Jurkat, Clone E6-1 (cell line): Measurements from ENCODE around the gene CFAP57.

Experiments used
- DNase-seq: peaks from one replicate; pipeline ENCODE4 v3.0.0-alpha.2; 2011; ENCODE audit warnings: low read depth, low spot score
- H3K4me3 ChIP-seq: 2 replicates; pipeline ENCODE4 v1.5.1; 2011; ENCODE audit warnings: mild to moderate bottlenecking, low read length, control low read depth, moderate library complexity

Gene CFAP57

DNA sequence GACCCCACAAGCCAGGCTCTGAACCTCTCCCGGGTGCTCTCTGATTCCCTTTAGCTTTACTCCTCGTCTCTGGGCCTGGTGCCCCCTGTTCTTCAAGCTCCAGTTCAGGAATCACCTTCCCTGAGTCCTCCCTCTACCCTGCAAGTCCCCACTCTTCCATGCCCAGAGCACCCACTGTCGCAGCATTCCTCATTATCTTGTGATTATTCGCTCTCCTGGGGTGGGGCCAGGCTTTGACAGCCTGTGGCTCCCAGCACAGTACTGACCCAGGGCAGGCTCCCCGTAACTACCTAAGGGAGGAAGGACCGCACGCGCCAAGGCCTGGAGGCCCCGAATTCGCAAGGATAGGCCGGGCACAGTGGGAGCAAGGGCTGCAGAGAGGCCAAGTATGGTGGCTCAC is 114.0 kb downstream of the CFAP57 start:
- no peak for DNase-seq
- no peak overlapping the region for H3K4me3 ChIP-seq

DNA sequence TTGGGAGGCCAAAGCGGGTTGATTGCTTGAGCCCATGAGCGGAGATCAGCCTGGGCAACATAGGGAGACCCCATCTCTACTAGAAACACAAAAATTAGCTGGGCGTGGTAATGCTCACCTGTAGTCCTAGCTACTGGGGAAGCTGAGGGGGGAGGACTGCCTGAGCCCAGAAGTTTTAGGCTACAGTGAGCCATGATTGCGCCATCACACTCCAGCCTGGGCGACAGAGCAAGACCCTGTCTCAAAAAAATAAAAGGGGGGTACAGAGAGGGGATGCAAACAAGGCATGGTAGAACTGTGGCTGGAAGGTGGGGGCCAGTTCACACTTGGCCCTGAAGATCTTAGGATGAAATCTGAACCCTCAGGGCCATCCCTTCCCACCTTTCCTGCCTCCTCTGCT is 114.4 kb downstream of the CFAP57 start:
- DNase-seq, result no peak
- no peak overlapping the region for H3K4me3 ChIP-seq

DNA sequence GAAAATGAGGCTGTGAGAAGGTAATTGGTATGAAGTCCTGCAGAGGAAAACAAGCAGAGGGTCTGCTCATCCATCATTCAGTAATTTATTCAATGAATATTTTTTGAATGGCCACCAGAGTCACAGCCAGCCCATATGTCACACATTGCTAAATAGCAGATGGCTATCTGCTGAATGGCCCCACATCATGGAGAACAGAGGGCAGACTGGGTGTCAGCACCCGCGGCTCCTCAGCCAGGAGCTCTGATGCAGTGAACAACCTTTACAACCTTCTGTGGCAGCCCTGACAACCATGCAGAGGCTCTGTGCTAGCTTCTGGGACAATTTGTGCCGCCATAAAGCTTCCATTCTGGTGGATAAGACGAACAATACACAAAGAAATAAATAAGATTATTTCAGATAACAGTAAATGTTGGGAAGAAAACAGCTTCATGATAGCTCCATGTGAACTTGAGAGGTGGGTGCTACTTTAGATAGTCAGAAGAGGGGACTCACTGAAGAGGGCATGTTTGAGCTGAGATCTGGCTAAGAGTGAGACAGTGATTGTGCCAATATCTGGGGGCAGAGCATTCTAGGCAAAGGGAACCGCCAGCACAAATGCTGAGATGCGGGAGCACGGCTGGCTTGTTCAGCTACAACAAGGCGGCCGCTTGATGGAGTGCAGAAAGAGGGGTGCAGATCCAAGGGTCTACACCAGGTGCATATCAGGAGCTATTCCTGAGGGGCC is 116.1 kb downstream of the CFAP57 start:
- no peak for DNase-seq
- H3K4me3 ChIP-seq, result no peak overlapping the region

DNA sequence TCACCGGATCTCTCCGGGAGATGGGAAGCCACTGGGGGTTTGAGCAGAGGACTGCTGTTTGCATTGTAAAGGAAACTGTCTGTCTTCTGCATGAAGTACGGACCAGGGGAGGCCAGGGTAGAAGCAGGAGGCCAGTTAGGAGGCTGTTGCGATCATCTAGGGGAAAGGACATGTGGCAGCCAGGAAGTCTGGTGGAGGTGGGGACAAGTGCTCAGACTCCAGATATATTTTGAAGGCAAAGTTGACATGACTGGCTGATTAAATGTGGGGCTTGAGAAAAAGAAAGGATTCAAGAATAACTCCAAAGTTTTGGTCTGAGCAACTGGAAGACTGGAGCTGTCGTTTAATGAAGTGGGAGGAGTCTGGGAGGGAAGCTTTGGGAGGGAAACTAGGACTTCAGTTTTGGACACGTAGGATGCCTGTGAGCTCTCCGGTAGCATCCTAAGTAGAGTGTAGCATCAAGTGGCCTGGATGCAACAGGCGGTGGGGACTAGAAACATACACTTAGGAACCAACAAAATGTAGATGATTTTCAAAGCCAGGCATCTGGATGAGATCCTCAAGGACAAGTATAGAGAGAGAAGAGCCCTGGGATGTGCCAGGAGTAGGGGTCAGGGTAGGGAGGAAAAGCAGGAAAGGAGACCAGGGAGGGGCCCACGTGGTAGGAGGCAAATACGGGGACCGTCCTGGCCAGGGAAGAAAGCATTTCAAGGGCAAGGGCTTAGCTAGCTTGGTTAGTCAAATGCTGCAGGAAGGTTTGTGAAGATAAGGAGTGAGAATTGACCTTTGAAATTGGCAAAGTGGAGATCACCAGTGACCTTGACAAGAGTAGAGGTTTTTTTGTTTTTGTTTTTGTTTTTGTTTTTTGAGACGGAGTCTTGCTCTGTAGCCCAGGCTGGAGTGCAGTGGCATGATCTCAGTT is 116.9 kb downstream of the CFAP57 start:
- no peak overlapping the region for H3K4me3 ChIP-seq
- DNase-seq, result no peak

DNA sequence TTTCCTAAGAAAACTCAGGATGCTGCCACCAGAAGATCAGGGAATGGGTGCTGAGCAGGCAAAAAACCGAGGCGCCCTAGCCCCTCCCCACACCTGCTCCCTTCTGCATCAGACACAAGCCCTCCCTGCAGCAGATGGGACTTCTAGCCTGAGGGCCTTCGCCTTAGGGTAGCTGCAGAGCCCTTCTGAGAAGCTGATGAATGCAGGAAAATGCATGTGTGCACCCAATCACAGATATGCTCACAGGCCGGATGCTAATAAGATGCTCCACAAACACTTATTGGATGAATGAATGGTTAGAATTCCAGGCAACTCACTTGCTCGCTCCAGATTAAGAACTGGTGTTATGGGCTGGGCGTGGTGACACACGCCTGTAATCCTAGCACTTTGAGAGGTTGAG is 120.1 kb downstream of the CFAP57 start:
- no peak overlapping the region for H3K4me3 ChIP-seq
- no peak for DNase-seq

DNA sequence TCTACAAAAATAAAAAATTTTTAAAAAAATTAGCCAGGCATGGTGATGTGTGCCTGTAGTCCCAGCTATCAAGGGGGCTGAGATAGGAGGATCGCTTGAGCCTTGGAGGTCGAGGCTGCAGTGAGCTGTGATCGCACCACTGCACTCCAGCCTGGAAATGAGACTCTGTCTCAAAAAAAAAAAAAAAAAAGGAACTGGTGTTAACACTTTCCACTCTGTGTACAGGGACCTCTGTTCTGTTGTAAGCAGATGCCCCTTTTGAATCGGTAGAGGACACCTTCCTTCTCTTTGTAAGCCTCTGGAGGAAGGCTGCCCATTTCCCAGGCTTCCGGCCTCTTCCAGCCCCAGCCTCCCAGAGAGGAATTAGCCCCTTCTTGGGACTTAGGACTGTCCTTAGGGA is 120.5 kb downstream of the CFAP57 start:
- no peak overlapping the region for H3K4me3 ChIP-seq
- DNase-seq, result no peak

DNA sequence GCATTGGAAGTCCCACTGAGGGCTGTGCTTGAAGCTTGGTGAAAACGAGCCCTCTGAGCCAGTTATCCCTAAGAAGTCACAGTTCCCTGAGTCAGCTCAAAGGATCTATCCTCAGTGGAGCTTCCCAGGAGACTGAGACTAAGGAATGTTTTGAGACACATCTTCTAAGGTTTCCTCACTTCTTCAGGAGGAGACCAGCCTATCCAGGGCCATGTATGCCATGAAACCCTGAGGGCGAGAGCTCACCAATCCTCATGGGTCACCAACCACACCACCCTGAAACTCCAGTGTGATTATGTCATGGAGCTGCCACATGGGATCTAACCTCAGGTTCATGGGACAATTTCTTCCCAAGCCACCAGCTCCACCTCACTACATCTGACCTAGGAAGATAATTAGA is 121.0 kb downstream of the CFAP57 start:
- DNase-seq, result no peak
- H3K4me3 ChIP-seq, result no peak overlapping the region

DNA sequence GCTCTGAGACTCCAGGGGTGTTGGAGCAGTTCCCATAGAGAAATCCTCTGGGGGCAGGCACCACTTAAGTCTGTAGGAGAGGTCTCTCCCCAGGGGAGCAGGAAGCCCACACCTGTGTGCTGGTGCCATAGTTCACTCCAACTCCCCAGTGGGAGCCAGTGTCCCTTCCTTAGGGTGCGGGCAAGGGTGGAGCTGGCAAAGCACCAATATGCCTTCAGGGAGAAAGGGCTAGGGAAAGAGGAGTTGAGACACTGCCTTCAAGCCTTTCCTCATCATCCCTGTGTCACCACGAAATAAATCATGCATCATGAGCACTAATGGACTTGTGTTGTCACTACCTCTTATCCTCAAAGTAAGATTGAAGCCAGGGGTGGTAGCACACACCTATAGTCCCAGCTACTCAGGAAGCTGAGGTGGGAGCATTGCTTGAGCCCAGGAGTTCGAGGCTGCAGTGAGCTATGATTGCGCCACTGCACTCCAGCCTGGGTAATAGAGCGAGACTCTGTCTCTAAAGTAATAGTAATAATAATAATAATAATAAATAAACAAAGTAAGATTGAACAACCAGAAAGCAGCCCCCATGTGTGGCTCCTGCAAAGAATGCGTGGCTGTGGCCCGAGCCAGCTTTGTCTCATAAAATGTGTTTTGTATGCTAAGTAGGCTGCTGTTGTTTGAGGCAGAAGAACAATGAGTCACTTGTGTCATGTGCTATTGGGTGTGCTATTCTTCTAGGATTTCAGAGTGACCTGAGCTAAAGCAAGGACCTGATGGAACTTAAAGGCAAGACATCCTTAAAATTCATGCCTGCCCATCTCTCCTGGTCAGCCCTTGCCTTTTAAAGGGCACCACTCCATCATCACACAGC is 122.0 kb downstream of the CFAP57 start:
- H3K4me3 ChIP-seq, result no peak overlapping the region
- no peak for DNase-seq

DNA sequence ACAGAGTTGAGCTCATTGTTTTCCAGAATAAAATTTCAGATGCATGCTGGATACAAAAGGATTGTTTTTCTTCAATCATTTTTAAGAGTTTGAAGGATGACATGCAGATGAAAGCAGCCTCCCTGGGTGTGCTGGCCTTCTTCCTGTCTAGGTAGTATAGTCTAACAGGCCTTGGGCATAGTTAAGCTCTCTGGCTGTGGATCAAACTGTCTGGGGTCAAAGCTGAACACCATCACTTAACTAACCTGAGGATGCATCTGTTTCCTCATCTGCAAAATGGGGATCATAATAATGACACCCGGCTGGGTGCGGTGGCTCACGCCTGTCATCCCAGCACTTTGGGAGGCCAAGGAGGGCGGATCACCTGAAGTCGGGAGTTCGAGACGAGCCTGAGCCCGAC is 122.6 kb downstream of the CFAP57 start:
- DNase-seq, result no peak
- no peak overlapping the region for H3K4me3 ChIP-seq

DNA sequence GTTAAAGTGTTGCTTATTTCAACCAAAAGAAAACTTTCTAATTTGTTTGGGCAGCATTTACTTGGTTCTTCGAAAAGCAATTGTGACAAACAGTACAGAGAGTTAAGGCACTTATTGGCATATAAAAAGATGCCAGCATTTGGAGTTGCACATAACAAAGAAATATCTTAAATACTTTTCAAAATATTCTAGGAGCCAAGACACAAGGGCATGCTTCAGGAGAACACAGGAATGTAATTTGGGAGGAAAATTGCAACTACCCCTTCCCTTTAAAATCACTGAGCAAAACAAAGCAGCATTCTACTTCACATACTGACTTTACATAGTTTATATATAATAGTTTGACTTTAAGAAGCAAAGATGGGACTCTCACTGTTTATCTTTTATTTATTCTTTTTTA is 124.1 kb downstream of the CFAP57 start:
- H3K4me3 ChIP-seq, result no peak overlapping the region
- DNase-seq, result no peak

DNA sequence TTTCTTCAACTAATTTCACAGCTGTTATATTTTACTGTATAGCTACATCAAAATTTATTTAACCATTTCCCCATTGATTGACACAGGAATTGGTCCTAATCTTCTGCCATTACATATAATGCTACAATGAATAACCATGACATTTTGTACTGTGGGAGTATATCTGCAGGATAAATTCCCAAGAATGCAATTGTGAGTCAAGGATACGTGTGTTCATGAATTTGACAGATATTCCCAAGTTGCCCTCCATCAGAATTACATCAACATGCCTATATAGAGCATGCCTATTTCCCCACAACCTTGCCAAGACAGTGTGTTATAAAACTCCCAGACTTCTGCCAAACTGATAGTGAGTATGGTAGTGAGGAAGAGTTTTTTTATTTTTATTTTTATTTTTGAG is 125.9 kb downstream of the CFAP57 start:
- no peak overlapping the region for H3K4me3 ChIP-seq
- DNase-seq, result no peak

DNA sequence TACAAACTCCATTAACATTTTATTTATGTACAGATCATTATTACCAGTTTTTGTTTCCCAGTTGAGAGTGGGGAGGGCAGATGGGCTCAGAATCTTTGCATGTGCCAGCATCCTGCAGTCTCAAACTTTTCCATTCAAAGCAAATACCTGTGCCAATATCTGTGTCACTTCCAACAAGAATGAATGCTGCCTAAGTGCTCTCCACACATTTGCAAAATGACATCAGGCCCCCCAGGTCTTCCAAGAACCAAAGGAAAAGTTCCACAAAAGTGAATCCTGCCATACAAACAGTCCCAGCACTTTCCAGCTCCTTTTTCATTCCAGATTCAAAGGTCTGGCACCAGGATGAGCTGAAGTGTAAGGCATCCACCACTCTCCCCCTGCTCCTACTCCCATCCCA is 127.0 kb downstream of the CFAP57 start:
- DNase-seq, result no peak
- H3K4me3 ChIP-seq, result no peak overlapping the region

DNA sequence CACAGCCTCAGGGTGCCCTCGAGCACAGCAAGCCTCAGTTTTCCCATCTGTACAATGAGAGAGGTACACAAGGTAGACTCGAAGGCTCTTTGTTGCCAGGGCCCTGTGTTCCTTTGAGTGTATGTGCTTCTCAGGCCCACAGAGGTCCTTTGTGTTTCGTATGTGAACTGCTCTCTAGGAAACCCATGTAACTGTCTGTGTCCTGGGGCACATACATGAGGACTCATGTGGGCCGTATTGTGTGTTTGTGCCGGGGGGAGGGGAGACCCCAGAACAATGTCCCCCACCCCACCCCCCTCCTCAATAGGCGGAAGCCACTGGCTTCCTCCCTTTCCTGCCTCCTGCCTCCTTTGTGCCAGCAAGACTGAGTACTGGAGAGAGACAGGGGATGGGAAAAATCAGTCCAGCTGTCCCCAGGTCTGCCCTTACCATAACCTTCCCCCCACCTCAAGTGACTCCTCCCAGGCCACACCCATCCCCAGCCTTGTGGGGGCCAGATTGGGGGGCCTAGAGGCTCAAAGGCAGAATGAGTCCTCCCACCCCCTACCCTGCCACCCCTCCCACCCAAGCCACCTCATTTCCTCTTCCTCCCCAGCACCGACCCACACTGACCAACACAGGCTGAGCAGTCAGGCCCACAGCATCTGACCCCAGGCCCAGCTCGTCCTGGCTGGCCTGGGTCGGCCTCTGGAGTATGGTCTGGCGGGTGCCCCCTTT is 128.4 kb downstream of the CFAP57 start, which contains the start of gene TIE1:
Gene TIE1, plus strand, starts transcription at position 605 of the 717 bp plus-strand sequence. Its CDS starts 90 bp downstream, at position 695.
- DNase-seq, result no peak
- no peak within 1 kb of the TSS for H3K4me3 ChIP-seq

DNA sequence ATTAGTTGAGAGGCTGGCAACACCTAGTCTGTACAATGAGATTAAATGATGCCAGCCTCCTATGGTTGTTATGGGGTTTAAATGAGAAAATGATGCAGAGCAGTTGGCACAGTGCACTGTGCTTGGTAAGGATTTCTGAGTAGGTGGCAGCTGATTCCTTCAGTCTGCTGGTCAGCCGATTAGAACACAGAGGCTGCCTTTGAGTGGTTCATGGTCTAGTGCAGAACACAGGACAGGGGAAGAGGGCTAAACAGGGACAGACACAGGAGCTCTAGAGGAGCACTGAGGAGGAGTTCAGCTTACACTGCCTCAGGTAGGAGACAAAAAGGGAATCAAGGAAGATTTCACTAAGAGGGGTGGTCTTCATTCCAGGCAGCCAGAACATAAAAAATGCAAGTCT is 130.1 kb downstream of the CFAP57 start:
- no peak overlapping the region for H3K4me3 ChIP-seq
- DNase-seq, result no peak

DNA sequence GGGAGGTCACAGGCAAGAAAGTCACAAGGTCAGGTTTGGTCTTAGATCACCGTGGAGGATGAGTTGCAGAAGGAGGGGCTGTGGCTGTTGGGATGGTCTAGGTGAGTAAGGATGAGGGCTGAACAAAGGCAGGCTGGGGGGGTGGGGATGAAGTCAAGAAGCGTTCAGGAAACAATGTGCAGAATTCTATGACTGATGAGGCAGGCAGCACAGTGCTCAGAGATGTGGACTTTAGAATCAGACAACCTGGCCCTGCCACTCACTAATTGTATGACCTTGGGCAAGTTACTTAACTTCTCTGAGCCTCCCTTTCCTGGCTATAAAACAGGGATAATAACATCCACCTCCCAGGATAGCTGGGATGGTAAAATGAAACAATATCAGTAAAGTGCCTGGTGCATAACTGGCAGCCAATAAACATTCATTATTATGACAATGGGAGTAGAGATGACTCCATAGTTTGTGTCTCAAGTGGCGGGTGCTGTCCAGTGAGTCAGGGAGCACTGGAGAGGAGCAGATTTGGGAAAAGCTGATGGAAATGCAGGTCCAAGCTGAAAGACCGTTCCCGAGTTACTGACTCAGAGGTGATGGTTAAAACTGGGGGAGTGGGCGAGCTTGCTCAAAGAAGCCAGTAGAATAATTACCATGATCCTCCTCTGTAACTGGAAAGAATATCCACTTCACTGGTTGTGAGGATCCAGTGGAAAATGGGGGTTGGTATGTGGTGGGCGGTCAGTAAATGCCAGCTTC is 130.8 kb downstream of the CFAP57 start:
- H3K4me3 ChIP-seq, result no peak overlapping the region
- no peak for DNase-seq

DNA sequence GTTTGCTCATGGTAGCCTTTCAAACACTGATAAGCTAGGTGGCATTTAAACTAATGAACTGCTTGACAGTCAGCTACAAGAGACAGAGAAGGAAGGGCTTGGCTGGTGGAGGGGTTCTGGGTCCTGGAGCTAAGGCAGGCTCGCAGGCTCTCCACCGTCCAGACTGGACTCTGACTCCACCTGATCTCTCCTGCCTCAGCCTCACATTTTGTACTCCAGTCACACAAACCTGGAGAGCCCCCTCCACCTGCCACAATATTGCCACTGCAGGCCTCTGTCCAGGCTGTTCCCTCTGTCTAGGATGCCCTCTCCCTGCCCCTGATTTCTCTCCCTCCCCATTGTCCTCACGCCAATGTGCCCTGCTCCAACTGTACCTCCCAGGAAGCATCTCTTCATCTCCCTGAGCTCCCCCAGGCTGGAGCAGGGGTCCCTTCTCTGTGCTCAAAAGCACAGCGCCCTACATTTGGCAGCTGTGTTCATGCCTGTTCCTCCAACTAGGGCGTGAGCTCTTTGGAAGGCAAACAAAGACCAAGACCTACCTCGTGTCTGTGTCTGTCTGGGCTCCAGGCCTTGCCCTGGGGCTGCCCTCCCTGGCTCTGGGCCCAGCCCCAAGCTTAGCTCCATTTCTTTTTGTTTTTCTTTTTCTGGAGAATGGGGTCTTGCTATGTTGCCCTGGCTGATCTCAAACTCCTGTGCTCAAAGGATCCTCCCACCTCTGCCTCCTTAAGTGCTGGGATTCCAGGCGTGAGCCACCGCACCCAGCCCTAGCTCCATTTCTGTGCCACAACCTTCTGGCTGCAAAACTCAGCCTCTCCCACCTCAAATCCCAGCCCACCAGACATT is 131.6 kb downstream of the CFAP57 start:
- DNase-seq, result no peak
- H3K4me3 ChIP-seq, result no peak overlapping the region
